Upper lobe of left lung (tissue), 4 donors: Measurements from ENCODE around the gene BOLL.

Experiments used
- CTCF ChIP-seq, 6 experiments: fragments of 450-650 bp in 4 of 6; fragments of 200-600 bp in 2 of 6; sonication (generic) in 2 of 6; IDR thresholded peaks; one replicate each; pipeline ENCODE4 v1.5.1; 2016 to 2019; ENCODE audit warnings: antibody characterized with exemption in 6 of 6
- POLR2AphosphoS5 ChIP-seq, 2 donors: sonication (generic); formaldehyde crosslinking; IDR thresholded peaks; one replicate each; pipeline ENCODE4 v1.5.1; 2017; ENCODE audit warnings: antibody characterized with exemption in 2 of 2

DNA sequence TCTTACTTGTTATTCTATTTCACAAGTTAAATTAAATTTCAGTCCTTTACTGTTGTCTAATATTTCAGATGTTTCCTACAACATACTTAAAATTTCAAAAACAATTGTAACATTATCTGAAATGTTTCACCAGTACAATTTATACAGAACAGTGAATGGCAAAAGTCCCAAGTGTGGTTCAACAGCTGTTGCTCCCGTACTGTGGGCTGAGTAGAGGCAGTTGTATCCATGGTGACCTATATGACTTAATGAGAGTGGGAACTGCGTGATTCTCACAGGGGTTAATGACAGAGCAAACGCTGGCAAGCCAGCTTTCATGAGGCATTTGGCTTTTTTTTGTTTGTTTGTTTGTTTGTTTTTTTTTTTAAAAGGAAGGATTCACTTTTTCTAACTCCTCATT, 13.9 kb upstream of the BOLL start:
- no peak for TF ChIP-seq CTCF (IDR thresholded peaks at IDR 0.05)
- no peak for TF ChIP-seq POLR2AphosphoS5 (IDR thresholded peaks at IDR 0.05)
